HCT116 (cell line): ENCODE results near the gene BRD9. TPM values are rescaled to one million over a fixed set of nuclear protein-coding genes. Genes with fewer than 3 reads are reported as not detected.

Experiments
- ATAC-seq: fragments of 200-7000 bp; cut with Tn5 transposase; 2 replicates; pipeline ENCODE4 v1.9.1; 2020; ENCODE audit warnings: mild to moderate bottlenecking, moderate library complexity
- BruUV-seq: library from RNA; stranded (reverse); fragments of 400-500 nt; replicated peaks from 2 replicates; lab custom pipeline; 2021; lab: Mats Ljungman, UMichigan
- CTCF ChIA-PET: fragments of 300-600 bp; sonication (Branson Sonifier 250); formaldehyde crosslinking; loops from one replicate; lab custom pipeline; 2021; ENCODE audit warnings: antibody characterized with exemption; lab: Charles Lee
- POLR2A ChIA-PET: fragments of 300-600, 350-600 bp; sonication (Branson Sonifier 250); formaldehyde crosslinking; loops from one replicate; lab custom pipeline; 2021; ENCODE audit warnings: antibody characterized with exemption; lab: Charles Lee
- RAD21 ChIA-PET, 2 experiments: fragments of 300-600 bp; sonication (Branson Sonifier 250); formaldehyde crosslinking; loops; one replicate each; lab custom pipeline; 2023; ENCODE audit warnings: low total read pairs in 2 of 2; ENCODE audit not compliant: uncharacterized antibody in 2 of 2, unreplicated experiment in 2 of 2, low non-redundant PET in 1 of 2; lab: Charles Lee
- DNase-seq: peaks from one replicate; pipeline ENCODE4 v3.0.0-alpha.2; 2010; ENCODE audit warnings: low read depth, low spot score
- H2AFZ ChIP-seq: fragments of 200-600 bp; shearing (Covaris generic), sonication (generic); 2 replicates; pipeline ENCODE4 v1.6.1; 2017; ENCODE audit warnings: low read depth, mixed run types, mixed read lengths, antibody characterized with exemption, low read length; ENCODE audit not compliant: poor library complexity, severe bottlenecking
- H3K27ac ChIP-seq: 2 replicates; pipeline ENCODE4 v1.5.1; 2012; ENCODE audit warnings: low read depth, low read length
- H3K27me3 ChIP-seq: fragments of 200-600 bp; sonication (generic); 2 replicates; pipeline ENCODE4 v1.6.1; 2016; ENCODE audit warnings: mixed run types, low read length, mixed read lengths; ENCODE audit not compliant: insufficient read depth
- H3K36me3 ChIP-seq, 2 experiments: fragments of 200-500 bp in 1 of 2; fragments of 200-600 bp in 1 of 2; sonication (Bioruptor generic) in 1 of 2; sonication (generic) in 1 of 2; 2 replicates each; pipeline versions ENCODE4 v1.5.1 to v1.6.1; 2014 to 2016; ENCODE audit warnings: low read length in 2 of 2, inconsistent platforms in 1 of 2, mixed read lengths in 1 of 2, mixed run types in 1 of 2; ENCODE audit not compliant: insufficient read depth in 2 of 2, control insufficient read depth in 1 of 2
- H3K4me1 ChIP-seq, 2 experiments: fragments of 200-600 bp in 1 of 2; sonication (generic) in 1 of 2; 2 replicates each; pipeline versions ENCODE4 v1.5.1 to v1.6.1; 2012 to 2017; ENCODE audit warnings: low read length in 2 of 2, inconsistent platforms in 1 of 2, mild to moderate bottlenecking in 1 of 2, mixed read lengths in 1 of 2, mixed run types in 1 of 2, moderate library complexity in 1 of 2; ENCODE audit not compliant: insufficient read depth in 2 of 2, control insufficient read depth in 1 of 2
- H3K4me2 ChIP-seq: fragments of 200-600 bp; sonication (generic); 2 replicates; pipeline ENCODE4 v1.6.1; 2017; ENCODE audit warnings: mixed run types, low read length, mixed read lengths
- H3K4me3 ChIP-seq, 2 experiments: fragments of 200-600 bp in 1 of 2; sonication (generic) in 1 of 2; replicated peaks in 1 of 2; 2 replicates each; pipeline ENCODE4 v1.5.1; 2011 to 2016; ENCODE audit warnings: low read length in 2 of 2, control low read depth in 1 of 2, low read depth in 1 of 2, mild to moderate bottlenecking in 1 of 2, mixed read lengths in 1 of 2, mixed run types in 1 of 2
- H3K79me2 ChIP-seq: fragments of 200-600 bp; sonication (generic); 2 replicates; pipeline ENCODE4 v1.6.1; 2017; ENCODE audit warnings: mild to moderate bottlenecking, mixed run types, low read length, moderate library complexity, mixed read lengths; ENCODE audit not compliant: insufficient read depth
- H3K9ac ChIP-seq: fragments of 200-600 bp; sonication (generic); 2 replicates; pipeline ENCODE4 v1.6.1; 2016; ENCODE audit warnings: low read length, mixed read lengths
- H3K9me2 ChIP-seq: fragments of 200-600 bp; sonication (generic), shearing (Covaris generic); 2 replicates; pipeline ENCODE4 v1.6.1; 2017; ENCODE audit warnings: mixed run types, mild to moderate bottlenecking, moderate library complexity; ENCODE audit not compliant: insufficient read depth
- H3K9me3 ChIP-seq, 2 experiments: fragments of 200-500 bp in 1 of 2; fragments of 200-600 bp in 1 of 2; sonication (Bioruptor generic) in 1 of 2; sonication (generic) in 1 of 2; 2 replicates each; pipeline ENCODE4 v1.6.1; 2014 to 2017; ENCODE audit warnings: low read length in 2 of 2, mixed read lengths in 2 of 2, inconsistent platforms in 1 of 2, low read depth in 1 of 2, mild to moderate bottlenecking in 1 of 2, mixed run types in 1 of 2, moderate library complexity in 1 of 2; ENCODE audit not compliant: control insufficient read depth in 1 of 2, insufficient read depth in 1 of 2
- H4K20me1 ChIP-seq: fragments of 200-600 bp; sonication (generic), shearing (Covaris generic); 2 replicates; pipeline ENCODE4 v1.6.1; 2017; ENCODE audit warnings: mixed run types, mild to moderate bottlenecking, moderate library complexity; ENCODE audit not compliant: insufficient read depth
- ATF3 ChIP-seq: IDR thresholded peaks from 2 replicates; pipeline ENCODE4 v1.6.1; 2012
- CTCF ChIP-seq, 3 experiments: fragments of 200-600 bp in 1 of 3; sonication (generic) in 1 of 3; IDR thresholded peaks in 2 of 3; conservative IDR thresholded peaks in 1 of 3; 2 replicates each; pipeline ENCODE4 v1.5.1; 2012 to 2017; ENCODE audit warnings: low read depth in 2 of 3, low read length in 2 of 3, antibody characterized with exemption in 1 of 3, borderline replicate concordance in 1 of 3, control low read depth in 1 of 3, mild to moderate bottlenecking in 1 of 3, mixed read lengths in 1 of 3, mixed run types in 1 of 3, moderate library complexity in 1 of 3; ENCODE audit not compliant: insufficient read depth in 1 of 3
- EGR1 ChIP-seq: IDR thresholded peaks from 2 replicates; pipeline ENCODE4 v1.6.1; 2012; ENCODE audit warnings: low read depth
- ELF1 ChIP-seq: IDR thresholded peaks from 2 replicates; pipeline ENCODE4 v1.6.1; 2012; ENCODE audit warnings: low read depth, borderline replicate concordance
- EZH2 ChIP-seq: fragments of 200-600 bp; sonication (generic); IDR thresholded peaks from 2 replicates; pipeline ENCODE4 v1.6.1; 2017; ENCODE audit warnings: antibody characterized with exemption, mixed run types
- MAX ChIP-seq: IDR thresholded peaks from 2 replicates; pipeline ENCODE4 v1.6.1; 2012
- POLR2AphosphoS5 ChIP-seq: IDR thresholded peaks from 2 replicates; pipeline ENCODE4 v1.6.1; 2011; ENCODE audit warnings: mild to moderate bottlenecking, low read depth, low read length, moderate library complexity
- RAD21 ChIP-seq: IDR thresholded peaks from 2 replicates; pipeline ENCODE4 v1.6.1; 2012; ENCODE audit warnings: low read depth, mild to moderate bottlenecking
- SP1 ChIP-seq: IDR thresholded peaks from 2 replicates; pipeline ENCODE4 v1.6.1; 2012; ENCODE audit warnings: low read depth
- SRF ChIP-seq: IDR thresholded peaks from 2 replicates; pipeline ENCODE4 v1.6.1; 2012; ENCODE audit warnings: low read depth
- TCF7L2 ChIP-seq: IDR thresholded peaks from 2 replicates; pipeline ENCODE4 v1.7.0; 2011; ENCODE audit warnings: borderline replicate concordance, inconsistent platforms; ENCODE audit not compliant: insufficient read depth, insufficient read length; ENCODE audit errors: extremely low read depth
- YY1 ChIP-seq: IDR thresholded peaks from 2 replicates; pipeline ENCODE4 v1.6.1; 2011; ENCODE audit warnings: low read length, low read depth, moderate library complexity, mild to moderate bottlenecking; ENCODE audit not compliant: insufficient replicate concordance; ENCODE audit errors: extremely low read depth
- ZFX ChIP-seq: fragments of 450-650 bp; IDR thresholded peaks from 2 replicates; pipeline ENCODE4 v1.6.1; 2017
- ZNF274 ChIP-seq: fragments of 200-500 bp; sonication (Bioruptor generic); IDR thresholded peaks from 2 replicates; pipeline ENCODE4 v1.6.1; 2014; ENCODE audit warnings: mild to moderate bottlenecking, low read depth, low read length, inconsistent platforms
- intact Hi-C: fragments of 100-400 bp; cut with micrococcal nuclease; formaldehyde crosslinking; loops from 2 replicates; pipeline ENCODE4 v1.10.0; 2022
- total RNA-seq: library from RNA; stranded (reverse); gene quantifications from one replicate; pipeline ENCODE4 v1.2.1, GENCODE V29; 2021; ENCODE audit not compliant: unreplicated experiment
- TF ChIP-seq, protein P1 (sequence below): IDR thresholded peaks from 2 replicates; pipeline ENCODE4 v1.6.1; 2011; ENCODE audit warnings: mild to moderate bottlenecking, low read length, moderate library complexity; ENCODE audit not compliant: insufficient replicate concordance; ENCODE audit errors: extremely low read depth

Gene BRD9
- total RNA-seq, 1 experiment from 2014 or later, result 54.6 TPM

GRCh38 chr5:900781-901180, 8.2 kb upstream of the BRD9 start:
- TF ChIP-seq ATF3 (no peak), RAD21 (no peak), TCF7L2 (no peak), ZFX (no peak), YY1 (no peak), SRF (no peak), SP1 (no peak), ZNF274 (no peak), MAX (no peak), EZH2 (no peak), ELF1 (no peak), EGR1 (no peak), POLR2AphosphoS5 (no peak), CTCF (IDR thresholded peaks at IDR 0.05 in 2 of 3, conservative IDR thresholded peaks at IDR 0.05 in 1 of 3; ENCODE audit: borderline replicate concordance in 1 of 3, insufficient read depth in 1 of 3, low read depth in 2 of 3, low read length in 2 of 3) (no peak)
- TF ChIP-seq, protein P1, sequence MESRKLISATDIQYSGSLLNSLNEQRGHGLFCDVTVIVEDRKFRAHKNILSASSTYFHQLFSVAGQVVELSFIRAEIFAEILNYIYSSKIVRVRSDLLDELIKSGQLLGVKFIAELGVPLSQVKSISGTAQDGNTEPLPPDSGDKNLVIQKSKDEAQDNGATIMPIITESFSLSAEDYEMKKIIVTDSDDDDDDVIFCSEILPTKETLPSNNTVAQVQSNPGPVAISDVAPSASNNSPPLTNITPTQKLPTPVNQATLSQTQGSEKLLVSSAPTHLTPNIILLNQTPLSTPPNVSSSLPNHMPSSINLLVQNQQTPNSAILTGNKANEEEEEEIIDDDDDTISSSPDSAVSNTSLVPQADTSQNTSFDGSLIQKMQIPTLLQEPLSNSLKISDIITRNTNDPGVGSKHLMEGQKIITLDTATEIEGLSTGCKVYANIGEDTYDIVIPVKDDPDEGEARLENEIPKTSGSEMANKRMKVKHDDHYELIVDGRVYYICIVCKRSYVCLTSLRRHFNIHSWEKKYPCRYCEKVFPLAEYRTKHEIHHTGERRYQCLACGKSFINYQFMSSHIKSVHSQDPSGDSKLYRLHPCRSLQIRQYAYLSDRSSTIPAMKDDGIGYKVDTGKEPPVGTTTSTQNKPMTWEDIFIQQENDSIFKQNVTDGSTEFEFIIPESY, result no peak
- TF ChIP-seq, all 23 proteins: peak for 0
- Histone ChIP-seq H3K9me3 (no peaks in the 10 kb centered on the region), H3K9me2 (no peaks in the 10 kb centered on the region), H3K27ac (no peak overlapping the region), H3K79me2 (peaks cover 31% of the 10 kb centered on the region), H3K4me1 (no peaks in the 10 kb centered on the region), H3K4me3 (no peak overlapping the region), H2AFZ (no peak overlapping the region), H4K20me1 (peaks cover 4% of the 10 kb centered on the region; the same call in 1 of the 2 replicates), H3K36me3 (peaks cover 26 to 44% of the 10 kb centered on the region in 2 experiments), H3K9ac (no peak overlapping the region), H3K4me2 (no peak overlapping the region), H3K27me3 (no peaks in the 10 kb centered on the region)
- ATAC-seq (no peak), DNase-seq (no peak)
- intact Hi-C loops, result loop anchor here (10.0 kb wide), 1 partner anchor 456 kb away; the partner anchor contains the start of gene EXOC3
- ChIA-PET POLR2A (no interaction called here), CTCF (no interaction called here), RAD21 (interaction anchor here in 1 of 2 experiments (0.6 kb wide), 1 partner anchor 286 kb away, joined by 5 read pairs; no protein-coding TSS in a partner anchor)
- no TSS peak for BruUV-seq
